HepG2 (cell line): ENCODE data around the gene HK2. TPM values are rescaled to one million over a fixed set of nuclear protein-coding genes. Genes with fewer than 3 reads are reported as not detected.

ENCODE experiments used
- AGO1 ChIP-seq: fragments of 200-400 bp; formaldehyde crosslinking; IDR thresholded peaks from 2 replicates; pipeline ENCODE4 v1.6.1; 2017; ENCODE audit warnings: mild to moderate bottlenecking, low read depth, low read length, moderate library complexity; ENCODE audit not compliant: poor library complexity, severe bottlenecking
- ARID5B ChIP-seq: IDR thresholded peaks from 2 replicates; pipeline ENCODE4 v1.4.0; 2020; ENCODE audit warnings: mild to moderate bottlenecking, missing genetic modification reagents
- ATF1 ChIP-seq: IDR thresholded peaks from 2 replicates; pipeline ENCODE4 v1.6.1; 2016; ENCODE audit warnings: mild to moderate bottlenecking, control low read depth
- GPN1 ChIP-seq: sonication (generic); formaldehyde crosslinking; IDR thresholded peaks from 2 replicates; pipeline ENCODE4 v1.5.1; 2020; ENCODE audit warnings: missing genetic modification reagents, borderline replicate concordance
- NFKBIZ ChIP-seq: IDR thresholded peaks from 2 replicates; pipeline ENCODE4 v1.6.1; 2018; ENCODE audit warnings: missing genetic modification reagents, missing compliant biosample characterization
- REXO4 ChIP-seq: sonication (generic); formaldehyde crosslinking; IDR thresholded peaks from 2 replicates; pipeline ENCODE4 v1.8.0; 2022; ENCODE audit warnings: missing genetic modification reagents, mild to moderate bottlenecking, borderline replicate concordance
- TCF12 ChIP-seq, 2 experiments: fragments of 450-650 bp in 1 of 2; sonication (generic) in 1 of 2; formaldehyde crosslinking in 1 of 2; IDR thresholded peaks; 2 replicates each; pipeline versions ENCODE4 v1.6.1 to v1.8.0; 2017 to 2022; ENCODE audit warnings: antibody characterized with exemption in 1 of 2, mild to moderate bottlenecking in 1 of 2, missing genetic modification reagents in 1 of 2, moderate library complexity in 1 of 2
- ZNF205 ChIP-seq: IDR thresholded peaks from 2 replicates; pipeline ENCODE4 v1.6.1; 2018; ENCODE audit warnings: missing biosample characterization, missing genetic modification reagents
- ZNF430 ChIP-seq: sonication (generic); formaldehyde crosslinking; IDR thresholded peaks from 2 replicates; pipeline ENCODE4 v1.9.0; 2021; ENCODE audit warnings: mild to moderate bottlenecking, missing genetic modification reagents
- polyA plus RNA-seq, 8 experiments: library from polyadenylated mRNA; depleted of rRNA in 3 of 8; stranded (reverse) in 7 of 8; unstranded in 1 of 8; fragments of >200 nt; fragmentation: Illumina TruSeq in 4 of 8; extraction: Trizol in 4 of 8; gene quantifications; 2 replicates each; pipeline versions ENCODE4 v1.2.1 to v1.2.3, GENCODE V29; 2011 to 2016; ENCODE audit warnings: low read depth in 4 of 8, missing spikeins in 1 of 8, mixed read lengths in 1 of 8; ENCODE audit not compliant: insufficient read depth in 1 of 8
- total RNA-seq, 5 experiments: library from RNA; depleted of rRNA; stranded (reverse); fragments of >200 nt; fragmentation: Illumina TruSeq; extraction: Trizol; gene quantifications; 2 replicates each; pipeline ENCODE4 v1.2.3, GENCODE V29; 2016; ENCODE audit warnings: low read depth in 1 of 5
- TF ChIP-seq, protein P1 (sequence below): sonication (generic); formaldehyde crosslinking; IDR thresholded peaks from 2 replicates; pipeline ENCODE4 v1.4.0; 2020; ENCODE audit warnings: mild to moderate bottlenecking, missing genetic modification reagents
- TF ChIP-seq, protein P2 (sequence below): sonication (generic); formaldehyde crosslinking; IDR thresholded peaks from 2 replicates; pipeline ENCODE4 v1.5.0; 2020; ENCODE audit warnings: missing genetic modification reagents
- TF ChIP-seq, protein P3 (sequence below): sonication (generic); formaldehyde crosslinking; conservative IDR thresholded peaks from 2 replicates; pipeline ENCODE4 v1.4.0; 2020; ENCODE audit warnings: mild to moderate bottlenecking, missing genetic modification reagents, moderate library complexity

Gene HK2
- total and polyA plus RNA-seq, 2 of the 13 experiments (the other 11 are each of a cell fraction or from before 2014, with no cell fraction given) = 13.2 to 101 TPM

GRCh38 chr2:74937221-74937880, 103.4 kb downstream of the HK2 start (continued):
- TF ChIP-seq GPN1 (CRISPR knock-in tag) (no peak), ZNF430 (CRISPR knock-in tag) (no peak), ZNF205 (no peak), ATF1 (CRISPR knock-in tag) (no peak), ARID5B (CRISPR knock-in tag) (peak; percentile 79), REXO4 (CRISPR knock-in tag) (no peak), TCF12 (IDR thresholded peaks at IDR 0.05) (no peak), TCF12 (CRISPR knock-in tag; IDR thresholded peaks at IDR 0.05) (no peak), NFKBIZ (CRISPR knock-in tag) (no peak), AGO1 (no peak)
- TF ChIP-seq, protein P1, sequence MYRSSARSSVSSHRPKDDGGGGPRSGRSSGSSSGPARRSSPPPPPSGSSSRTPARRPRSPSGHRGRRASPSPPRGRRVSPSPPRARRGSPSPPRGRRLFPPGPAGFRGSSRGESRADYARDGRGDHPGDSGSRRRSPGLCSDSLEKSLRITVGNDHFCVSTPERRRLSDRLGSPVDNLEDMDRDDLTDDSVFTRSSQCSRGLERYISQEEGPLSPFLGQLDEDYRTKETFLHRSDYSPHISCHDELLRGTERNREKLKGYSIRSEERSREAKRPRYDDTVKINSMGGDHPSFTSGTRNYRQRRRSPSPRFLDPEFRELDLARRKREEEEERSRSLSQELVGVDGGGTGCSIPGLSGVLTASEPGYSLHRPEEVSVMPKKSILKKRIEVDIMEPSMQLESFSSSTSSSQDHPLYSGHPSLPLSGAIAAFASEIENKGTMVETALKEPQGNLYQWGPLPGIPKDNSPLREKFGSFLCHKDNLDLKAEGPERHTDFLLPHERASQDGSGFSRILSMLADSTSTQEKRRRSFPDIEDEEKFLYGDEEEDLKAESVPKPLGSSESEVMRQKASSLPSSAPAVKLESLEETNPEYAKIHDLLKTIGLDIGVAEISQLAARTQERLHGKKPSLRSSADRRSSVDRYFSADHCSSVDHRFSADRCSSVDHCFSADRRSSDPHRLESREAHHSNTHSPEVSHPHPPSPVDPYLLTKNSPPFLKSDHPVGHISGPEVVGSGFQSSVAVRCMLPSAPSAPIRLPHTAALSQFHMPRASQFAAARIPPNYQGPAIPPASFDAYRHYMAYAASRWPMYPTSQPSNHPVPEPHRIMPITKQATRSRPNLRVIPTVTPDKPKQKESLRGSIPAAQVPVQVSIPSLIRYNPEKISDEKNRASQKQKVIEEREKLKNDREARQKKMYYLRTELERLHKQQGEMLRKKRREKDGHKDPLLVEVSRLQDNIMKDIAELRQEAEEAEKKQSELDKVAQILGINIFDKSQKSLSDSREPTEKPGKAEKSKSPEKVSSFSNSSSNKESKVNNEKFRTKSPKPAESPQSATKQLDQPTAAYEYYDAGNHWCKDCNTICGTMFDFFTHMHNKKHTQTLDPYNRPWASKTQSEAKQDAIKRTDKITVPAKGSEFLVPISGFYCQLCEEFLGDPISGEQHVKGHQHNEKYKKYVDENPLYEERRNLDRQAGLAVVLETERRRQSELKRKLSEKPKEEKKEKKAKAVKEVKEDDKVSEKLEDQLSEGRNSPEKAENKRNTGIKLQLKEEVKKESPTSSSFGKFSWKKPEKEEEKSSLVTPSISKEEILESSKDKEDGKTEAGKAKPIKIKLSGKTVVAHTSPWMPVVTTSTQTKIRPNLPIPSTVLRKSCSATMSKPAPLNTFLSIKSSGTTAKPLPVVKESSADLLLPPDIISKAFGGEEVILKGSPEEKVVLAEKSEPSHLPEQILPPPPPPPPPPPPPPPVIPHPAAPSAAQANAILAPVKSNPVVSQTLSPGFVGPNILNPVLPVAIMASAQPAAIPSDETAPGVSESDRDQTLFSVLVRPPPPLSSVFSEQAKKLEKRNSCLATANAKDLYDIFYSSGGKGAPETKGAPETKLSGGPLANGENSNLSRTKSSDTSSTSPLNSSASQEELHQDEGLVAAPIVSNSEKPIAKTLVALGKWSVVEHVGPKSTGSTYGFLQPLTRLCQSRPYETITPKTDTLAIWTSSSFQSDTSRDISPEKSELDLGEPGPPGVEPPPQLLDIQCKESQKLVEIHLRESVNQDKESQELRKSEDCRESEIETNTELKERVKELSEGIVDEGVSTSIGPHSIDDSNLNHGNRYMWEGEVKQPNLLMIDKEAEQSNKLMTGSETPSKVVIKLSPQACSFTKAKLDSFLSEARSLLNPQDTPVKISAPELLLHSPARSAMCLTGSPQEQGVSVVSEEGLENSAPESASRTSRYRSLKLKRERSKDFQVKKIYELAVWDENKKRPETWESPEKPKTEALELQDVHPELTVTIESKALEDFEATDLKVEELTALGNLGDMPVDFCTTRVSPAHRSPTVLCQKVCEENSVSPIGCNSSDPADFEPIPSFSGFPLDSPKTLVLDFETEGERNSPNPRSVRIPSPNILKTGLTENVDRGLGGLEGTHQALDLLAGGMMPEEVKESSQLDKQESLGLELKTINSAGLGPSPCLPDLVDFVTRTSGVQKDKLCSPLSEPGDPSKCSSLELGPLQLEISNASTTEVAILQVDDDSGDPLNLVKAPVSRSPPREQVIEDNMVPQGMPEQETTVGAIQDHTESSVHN = no peak
- TF ChIP-seq, protein P2, sequence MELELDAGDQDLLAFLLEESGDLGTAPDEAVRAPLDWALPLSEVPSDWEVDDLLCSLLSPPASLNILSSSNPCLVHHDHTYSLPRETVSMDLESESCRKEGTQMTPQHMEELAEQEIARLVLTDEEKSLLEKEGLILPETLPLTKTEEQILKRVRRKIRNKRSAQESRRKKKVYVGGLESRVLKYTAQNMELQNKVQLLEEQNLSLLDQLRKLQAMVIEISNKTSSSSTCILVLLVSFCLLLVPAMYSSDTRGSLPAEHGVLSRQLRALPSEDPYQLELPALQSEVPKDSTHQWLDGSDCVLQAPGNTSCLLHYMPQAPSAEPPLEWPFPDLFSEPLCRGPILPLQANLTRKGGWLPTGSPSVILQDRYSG (CRISPR knock-in tag) = no peak
- TF ChIP-seq, protein P3, sequence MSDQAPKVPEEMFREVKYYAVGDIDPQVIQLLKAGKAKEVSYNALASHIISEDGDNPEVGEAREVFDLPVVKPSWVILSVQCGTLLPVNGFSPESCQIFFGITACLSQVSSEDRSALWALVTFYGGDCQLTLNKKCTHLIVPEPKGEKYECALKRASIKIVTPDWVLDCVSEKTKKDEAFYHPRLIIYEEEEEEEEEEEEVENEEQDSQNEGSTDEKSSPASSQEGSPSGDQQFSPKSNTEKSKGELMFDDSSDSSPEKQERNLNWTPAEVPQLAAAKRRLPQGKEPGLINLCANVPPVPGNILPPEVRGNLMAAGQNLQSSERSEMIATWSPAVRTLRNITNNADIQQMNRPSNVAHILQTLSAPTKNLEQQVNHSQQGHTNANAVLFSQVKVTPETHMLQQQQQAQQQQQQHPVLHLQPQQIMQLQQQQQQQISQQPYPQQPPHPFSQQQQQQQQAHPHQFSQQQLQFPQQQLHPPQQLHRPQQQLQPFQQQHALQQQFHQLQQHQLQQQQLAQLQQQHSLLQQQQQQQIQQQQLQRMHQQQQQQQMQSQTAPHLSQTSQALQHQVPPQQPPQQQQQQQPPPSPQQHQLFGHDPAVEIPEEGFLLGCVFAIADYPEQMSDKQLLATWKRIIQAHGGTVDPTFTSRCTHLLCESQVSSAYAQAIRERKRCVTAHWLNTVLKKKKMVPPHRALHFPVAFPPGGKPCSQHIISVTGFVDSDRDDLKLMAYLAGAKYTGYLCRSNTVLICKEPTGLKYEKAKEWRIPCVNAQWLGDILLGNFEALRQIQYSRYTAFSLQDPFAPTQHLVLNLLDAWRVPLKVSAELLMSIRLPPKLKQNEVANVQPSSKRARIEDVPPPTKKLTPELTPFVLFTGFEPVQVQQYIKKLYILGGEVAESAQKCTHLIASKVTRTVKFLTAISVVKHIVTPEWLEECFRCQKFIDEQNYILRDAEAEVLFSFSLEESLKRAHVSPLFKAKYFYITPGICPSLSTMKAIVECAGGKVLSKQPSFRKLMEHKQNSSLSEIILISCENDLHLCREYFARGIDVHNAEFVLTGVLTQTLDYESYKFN = peak; percentile 62
